ENCODE data around the gene CCDC187. TPM values are rescaled to one million over a fixed set of nuclear protein-coding genes. Genes with fewer than 3 reads are reported as not detected.

CCDC187 gene
- total RNA-seq, 1 experiment from 2014 or later, result not detected

- H3K36me3 ChIP-seq, result peaks cover 19% of the 10 kb centered on the region
- H3K9me3 ChIP-seq (replicated peaks), result no peaks in the 10 kb centered on the region
- no peak overlapping the region for H3K4me3 ChIP-seq
- DNase-seq, result no peak
- H3K4me1 ChIP-seq, result peaks cover 35% of the 10 kb centered on the region
- H3K27me3 ChIP-seq, result no peaks in the 10 kb centered on the region
- no peak overlapping the region for H3K27ac ChIP-seq
These were observed 39.4 kb upstream of the CCDC187 start for GRCh38 chr9:136343121-136343883.

GRCh38 chr9:136342181-136343120, 38.6 kb upstream of the CCDC187 start:
- Histone ChIP-seq H3K27ac (no peak overlapping the region), H3K4me3 (no peak overlapping the region), H3K9me3 (replicated peaks) (no peaks in the 10 kb centered on the region), H3K36me3 (peaks cover 26% of the 10 kb centered on the region), H3K4me1 (peaks cover 26% of the 10 kb centered on the region), H3K27me3 (no peaks in the 10 kb centered on the region)
- DNase-seq, result no peak

GRCh38 chr9:136341769-136342168, 37.9 kb upstream of the CCDC187 start:
- H3K4me1 ChIP-seq, result peaks cover 20% of the 10 kb centered on the region
- H3K4me3 ChIP-seq, result no peak overlapping the region
- no peak for DNase-seq
- no peak overlapping the region for H3K27ac ChIP-seq
- no peaks in the 10 kb centered on the region for H3K27me3 ChIP-seq
- peaks cover 31% of the 10 kb centered on the region for H3K36me3 ChIP-seq
- no peaks in the 10 kb centered on the region for H3K9me3 ChIP-seq (replicated peaks)

- H3K9me3 ChIP-seq (replicated peaks), result no peaks in the 10 kb centered on the region
- peaks cover 37% of the 10 kb centered on the region for H3K36me3 ChIP-seq
- peaks cover 13% of the 10 kb centered on the region for H3K4me1 ChIP-seq
- DNase-seq, result no peak
- no peak overlapping the region for H3K27ac ChIP-seq
- H3K4me3 ChIP-seq, result no peak overlapping the region
- no peaks in the 10 kb centered on the region for H3K27me3 ChIP-seq
These were observed 37.3 kb upstream of the CCDC187 start for GRCh38 chr9:136341042-136341655.

- no peaks in the 10 kb centered on the region for H3K9me3 ChIP-seq (replicated peaks)
- H3K27ac ChIP-seq, result no peak overlapping the region
- H3K4me3 ChIP-seq, result no peak overlapping the region
- H3K4me1 ChIP-seq, result peaks cover 7% of the 10 kb centered on the region; the same call in 1 of the 2 replicates
- no peaks in the 10 kb centered on the region for H3K27me3 ChIP-seq
- no peak for DNase-seq
- H3K36me3 ChIP-seq, result peaks cover 41% of the 10 kb centered on the region
These were observed 36.6 kb upstream of the CCDC187 start for GRCh38 chr9:136340356-136341041.

- no peak overlapping the region for H3K27ac ChIP-seq
These were observed 36.0 kb upstream of the CCDC187 start for GRCh38 chr9:136339958-136340310.

GRCh38 chr9:136339173-136339957, 35.5 kb upstream of the CCDC187 start:
- no peak overlapping the region for H3K4me3 ChIP-seq
- H3K9me3 ChIP-seq (replicated peaks), result no peaks in the 10 kb centered on the region
- no peaks in the 10 kb centered on the region for H3K4me1 ChIP-seq
- no peak for DNase-seq
- H3K27me3 ChIP-seq, result no peaks in the 10 kb centered on the region
- H3K36me3 ChIP-seq, result peaks cover 46% of the 10 kb centered on the region
- no peak overlapping the region for H3K27ac ChIP-seq

More at GRCh38 chr9:136339958-136340310, 36.0 kb upstream of the CCDC187 start:
- peaks cover 46% of the 10 kb centered on the region for H3K36me3 ChIP-seq
- H3K4me3 ChIP-seq, result no peak overlapping the region
- no peak for DNase-seq
- no peaks in the 10 kb centered on the region for H3K9me3 ChIP-seq (replicated peaks)
- H3K27me3 ChIP-seq, result no peaks in the 10 kb centered on the region
- H3K4me1 ChIP-seq, result peaks cover 3% of the 10 kb centered on the region; the same call in 1 of the 2 replicates

- DNase-seq, result no peak
- no peaks in the 10 kb centered on the region for H3K9me3 ChIP-seq (replicated peaks)
- no peak overlapping the region for H3K27ac ChIP-seq
- peaks cover 50% of the 10 kb centered on the region for H3K36me3 ChIP-seq
- H3K4me1 ChIP-seq, result no peaks in the 10 kb centered on the region
- no peaks in the 10 kb centered on the region for H3K27me3 ChIP-seq
- H3K4me3 ChIP-seq, result no peak overlapping the region
These were observed 34.6 kb upstream of the CCDC187 start for GRCh38 chr9:136338511-136338910.

GRCh38 chr9:136337416-136338395, 33.8 kb upstream of the CCDC187 start:
- Histone ChIP-seq H3K27me3 (no peaks in the 10 kb centered on the region), H3K4me3 (no peak overlapping the region), H3K4me1 (no peaks in the 10 kb centered on the region), H3K27ac (no peak overlapping the region), H3K9me3 (replicated peaks) (no peaks in the 10 kb centered on the region), H3K36me3 (peaks cover 50% of the 10 kb centered on the region)
- no peak for DNase-seq

GRCh38 chr9:136336881-136337280, 33.0 kb upstream of the CCDC187 start:
- Histone ChIP-seq H3K4me3 (no peak overlapping the region), H3K9me3 (replicated peaks) (no peaks in the 10 kb centered on the region), H3K4me1 (no peaks in the 10 kb centered on the region), H3K36me3 (peaks cover 56% of the 10 kb centered on the region), H3K27ac (no peak overlapping the region), H3K27me3 (no peaks in the 10 kb centered on the region)
- DNase-seq, result no peak

- Histone ChIP-seq H3K4me3 (no peak overlapping the region), H3K27me3 (no peaks in the 10 kb centered on the region), H3K9me3 (replicated peaks) (no peaks in the 10 kb centered on the region), H3K36me3 (peaks cover 62% of the 10 kb centered on the region), H3K27ac (no peak overlapping the region), H3K4me1 (no peaks in the 10 kb centered on the region)
- DNase-seq, result no peak
These were observed 32.4 kb upstream of the CCDC187 start for GRCh38 chr9:136336156-136336870.

- H3K27me3 ChIP-seq, result no peaks in the 10 kb centered on the region
- H3K36me3 ChIP-seq, result peaks cover 59% of the 10 kb centered on the region
- no peak for DNase-seq
- H3K4me3 ChIP-seq, result no peak overlapping the region
- no peaks in the 10 kb centered on the region for H3K4me1 ChIP-seq
- H3K27ac ChIP-seq, result no peak overlapping the region
- H3K9me3 ChIP-seq (replicated peaks), result no peaks in the 10 kb centered on the region
These were observed 31.6 kb upstream of the CCDC187 start for GRCh38 chr9:136335296-136336155.
